SK-N-MC (cell line): ENCODE results near the gene PRPSAP1.

Source experiments
- DNase-seq: peaks from one replicate; pipeline ENCODE4 v3.0.0-alpha.2; 2011; ENCODE audit warnings: low read depth, low spot score
- H3K27ac ChIP-seq: fragments of 200-600 bp; sonication (generic); 2 replicates; pipeline ENCODE4 v1.5.1; 2016; ENCODE audit warnings: mixed run types
- H3K36me3 ChIP-seq: fragments of 200-600 bp; sonication (generic); 2 replicates; pipeline ENCODE4 v1.6.1; 2017; ENCODE audit warnings: antibody characterized with exemption, low read length, mixed read lengths; ENCODE audit not compliant: insufficient read depth
- H3K4me3 ChIP-seq: fragments of 200-600 bp; sonication (generic); 2 replicates; pipeline ENCODE4 v1.5.1; 2016
- H3K9ac ChIP-seq: fragments of 200-600 bp; sonication (generic); 2 replicates; pipeline ENCODE4 v1.8.0; 2017; ENCODE audit warnings: mixed run types, mixed read lengths; ENCODE audit not compliant: insufficient read length
- H3K9me3 ChIP-seq: fragments of 200-600 bp; sonication (generic); 2 replicates; pipeline ENCODE4 v1.6.1; 2017; ENCODE audit warnings: low read depth, mild to moderate bottlenecking, antibody characterized with exemption, low read length, moderate library complexity, mixed read lengths
- EZH2 ChIP-seq: fragments of 200-600 bp; sonication (generic); IDR thresholded peaks from one replicate; pipeline ENCODE4 v1.6.1; 2017; ENCODE audit warnings: antibody characterized with exemption
- FOXP2 ChIP-seq: optimal IDR thresholded peaks from 2 replicates; pipeline ENCODE3; 2011; ENCODE audit warnings: mild to moderate bottlenecking, moderate library complexity; ENCODE audit not compliant: insufficient read depth; ENCODE audit errors: extremely low read length, control extremely low read depth
- POLR2AphosphoS5 ChIP-seq: IDR thresholded peaks from 2 replicates; pipeline ENCODE4 v1.6.1; 2012; ENCODE audit warnings: mild to moderate bottlenecking, low read depth, low read length, borderline replicate concordance

PRPSAP1 gene

GRCh38 chr17:76341301-76341700 is 12.4 kb downstream of the PRPSAP1 start:
- no peak overlapping the region for H3K27ac ChIP-seq
- no peak overlapping the region for H3K9ac ChIP-seq
- no peak for DNase-seq
- H3K4me3 ChIP-seq, result no peak overlapping the region
- no peaks in the 10 kb centered on the region for H3K9me3 ChIP-seq
- TF ChIP-seq EZH2 (no peak), FOXP2 (no peak), POLR2AphosphoS5 (no peak)
- H3K36me3 ChIP-seq, result peaks cover 37% of the 10 kb centered on the region

GRCh38 chr17:76337413-76337777 is 16.3 kb downstream of the PRPSAP1 start:
- H3K9ac ChIP-seq, result no peak overlapping the region
- TF ChIP-seq POLR2AphosphoS5 (no peak), FOXP2 (no peak), EZH2 (no peak)
- peaks cover 13% of the 10 kb centered on the region for H3K36me3 ChIP-seq
- no peak overlapping the region for H3K27ac ChIP-seq
- H3K9me3 ChIP-seq, result no peaks in the 10 kb centered on the region
- H3K4me3 ChIP-seq, result no peak overlapping the region
- no peak for DNase-seq

- no peaks in the 10 kb centered on the region for H3K9me3 ChIP-seq
- no peak overlapping the region for H3K4me3 ChIP-seq
- TF ChIP-seq EZH2 (no peak), FOXP2 (no peak), POLR2AphosphoS5 (no peak)
- H3K9ac ChIP-seq, result no peak overlapping the region
- H3K27ac ChIP-seq, result no peak overlapping the region
- peaks cover 13% of the 10 kb centered on the region; the same call in 1 of the 2 replicates for H3K36me3 ChIP-seq
- no peak for DNase-seq
Observed at GRCh38 chr17:76336756-76337412, 16.8 kb downstream of the PRPSAP1 start.

- peaks cover 16% of the 10 kb centered on the region for H3K36me3 ChIP-seq
- H3K9me3 ChIP-seq, result no peaks in the 10 kb centered on the region
- no peak overlapping the region for H3K9ac ChIP-seq
- TF ChIP-seq EZH2 (no peak), FOXP2 (no peak), POLR2AphosphoS5 (no peak)
- no peak overlapping the region for H3K4me3 ChIP-seq
- no peak overlapping the region for H3K27ac ChIP-seq
- DNase-seq, result no peak
Observed at GRCh38 chr17:76335716-76336381, 17.9 kb downstream of the PRPSAP1 start.

GRCh38 chr17:76333673-76334505 is 19.8 kb downstream of the PRPSAP1 start:
- DNase-seq, result no peak
- Histone ChIP-seq H3K27ac (no peak overlapping the region), H3K9me3 (no peaks in the 10 kb centered on the region), H3K4me3 (no peak overlapping the region), H3K36me3 (peaks cover 35% of the 10 kb centered on the region), H3K9ac (no peak overlapping the region)
- TF ChIP-seq EZH2 (no peak), FOXP2 (no peak), POLR2AphosphoS5 (no peak)

GRCh38 chr17:76331083-76331482 is 22.6 kb downstream of the PRPSAP1 start:
- no peak for DNase-seq
- Histone ChIP-seq H3K27ac (no peak overlapping the region), H3K9ac (no peak overlapping the region), H3K9me3 (no peaks in the 10 kb centered on the region), H3K4me3 (no peak overlapping the region), H3K36me3 (peaks cover 54% of the 10 kb centered on the region)
- no peak for TF ChIP-seq FOXP2
- TF ChIP-seq EZH2, result no peak
- TF ChIP-seq POLR2AphosphoS5, result no peak

- Histone ChIP-seq H3K4me3 (no peak overlapping the region), H3K36me3 (peaks cover 56% of the 10 kb centered on the region), H3K27ac (no peak overlapping the region), H3K9ac (no peak overlapping the region), H3K9me3 (no peaks in the 10 kb centered on the region)
- TF ChIP-seq POLR2AphosphoS5 (no peak), EZH2 (no peak)
- DNase-seq, result no peak
Observed at GRCh38 chr17:76329664-76330063, 24.1 kb downstream of the PRPSAP1 start.

GRCh38 chr17:76327696-76328095 is 26.0 kb downstream of the PRPSAP1 start:
- no peak for DNase-seq
- Histone ChIP-seq H3K27ac (no peak overlapping the region), H3K36me3 (peaks cover 64% of the 10 kb centered on the region), H3K9ac (no peak overlapping the region), H3K4me3 (no peak overlapping the region), H3K9me3 (no peaks in the 10 kb centered on the region)
- TF ChIP-seq EZH2 (no peak), FOXP2 (no peak), POLR2AphosphoS5 (no peak)
